ENCODE measurements around the gene THAP4. TPM values are rescaled to one million over a fixed set of nuclear protein-coding genes. Genes with fewer than 3 reads are reported as not detected.
A peak's percentile ranks its signal among the peaks of the same experiment; 100 is the strongest.
"Not testable (repeated sequence)": the region's sequence is repeated elsewhere in the genome, so short reads cannot be mapped to it uniquely, and the experiment has no call there.

THAP4 gene
- total RNA-seq, 1 donor, result 36.7 TPM

DNA sequence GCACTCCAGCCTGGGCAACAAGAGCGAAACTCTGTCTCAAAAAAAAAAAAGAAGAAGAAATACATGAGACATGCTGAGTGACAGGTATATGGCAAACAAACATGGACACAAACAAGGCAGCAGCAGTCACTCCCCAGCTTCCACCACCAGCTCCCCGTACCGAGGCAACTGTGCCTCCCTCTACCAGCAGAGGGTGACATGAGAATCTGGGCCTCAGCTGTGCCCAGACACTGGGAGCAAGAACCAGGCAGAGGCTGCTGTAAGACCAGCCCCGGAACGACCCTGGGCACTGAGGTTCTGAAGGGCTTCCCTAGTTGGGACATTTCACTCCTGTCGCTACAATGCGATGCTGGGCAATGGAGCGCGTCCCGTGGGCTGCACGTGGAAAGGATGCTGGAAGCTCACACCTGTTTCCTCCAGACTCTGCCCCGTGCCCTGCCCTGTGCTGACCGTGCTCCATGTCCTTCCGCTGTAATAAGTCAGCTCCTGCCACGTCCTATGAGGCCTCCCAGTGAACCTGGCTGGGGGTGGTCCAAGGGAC lies 41.3 kb downstream of the THAP4 start:
- TF ChIP-seq, protein P1, sequence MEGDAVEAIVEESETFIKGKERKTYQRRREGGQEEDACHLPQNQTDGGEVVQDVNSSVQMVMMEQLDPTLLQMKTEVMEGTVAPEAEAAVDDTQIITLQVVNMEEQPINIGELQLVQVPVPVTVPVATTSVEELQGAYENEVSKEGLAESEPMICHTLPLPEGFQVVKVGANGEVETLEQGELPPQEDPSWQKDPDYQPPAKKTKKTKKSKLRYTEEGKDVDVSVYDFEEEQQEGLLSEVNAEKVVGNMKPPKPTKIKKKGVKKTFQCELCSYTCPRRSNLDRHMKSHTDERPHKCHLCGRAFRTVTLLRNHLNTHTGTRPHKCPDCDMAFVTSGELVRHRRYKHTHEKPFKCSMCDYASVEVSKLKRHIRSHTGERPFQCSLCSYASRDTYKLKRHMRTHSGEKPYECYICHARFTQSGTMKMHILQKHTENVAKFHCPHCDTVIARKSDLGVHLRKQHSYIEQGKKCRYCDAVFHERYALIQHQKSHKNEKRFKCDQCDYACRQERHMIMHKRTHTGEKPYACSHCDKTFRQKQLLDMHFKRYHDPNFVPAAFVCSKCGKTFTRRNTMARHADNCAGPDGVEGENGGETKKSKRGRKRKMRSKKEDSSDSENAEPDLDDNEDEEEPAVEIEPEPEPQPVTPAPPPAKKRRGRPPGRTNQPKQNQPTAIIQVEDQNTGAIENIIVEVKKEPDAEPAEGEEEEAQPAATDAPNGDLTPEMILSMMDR (IDR thresholded peaks at IDR 0.05; ENCODE audit: insufficient read depth, low read depth, low read length), result peak; percentile 40
- no peak for DNase-seq (ENCODE audit: low read depth)
- H3K4me3 ChIP-seq (ENCODE audit: low read depth, low read length), result no peak overlapping the region

DNA sequence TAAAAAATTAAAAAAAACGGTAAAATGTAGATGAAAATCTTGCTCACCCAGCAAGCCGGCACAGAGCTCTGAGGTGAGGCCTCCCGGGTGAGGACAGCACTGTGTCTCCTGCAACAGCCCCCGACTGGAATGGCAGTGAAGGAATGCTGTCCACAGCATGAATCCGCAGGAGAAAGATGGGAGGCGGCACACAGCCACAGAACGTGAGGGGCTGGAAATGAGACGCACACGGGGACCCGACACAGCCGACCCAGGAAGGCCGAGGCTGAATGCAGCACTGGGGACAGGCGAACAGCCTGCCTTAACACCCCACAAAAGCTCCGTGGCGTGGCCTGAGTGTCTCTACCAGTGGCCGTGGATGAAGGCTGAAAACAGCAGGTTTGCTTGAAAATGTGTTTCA lies 43.7 kb downstream of the THAP4 start:
- no peak for DNase-seq (ENCODE audit: low read depth)

DNA sequence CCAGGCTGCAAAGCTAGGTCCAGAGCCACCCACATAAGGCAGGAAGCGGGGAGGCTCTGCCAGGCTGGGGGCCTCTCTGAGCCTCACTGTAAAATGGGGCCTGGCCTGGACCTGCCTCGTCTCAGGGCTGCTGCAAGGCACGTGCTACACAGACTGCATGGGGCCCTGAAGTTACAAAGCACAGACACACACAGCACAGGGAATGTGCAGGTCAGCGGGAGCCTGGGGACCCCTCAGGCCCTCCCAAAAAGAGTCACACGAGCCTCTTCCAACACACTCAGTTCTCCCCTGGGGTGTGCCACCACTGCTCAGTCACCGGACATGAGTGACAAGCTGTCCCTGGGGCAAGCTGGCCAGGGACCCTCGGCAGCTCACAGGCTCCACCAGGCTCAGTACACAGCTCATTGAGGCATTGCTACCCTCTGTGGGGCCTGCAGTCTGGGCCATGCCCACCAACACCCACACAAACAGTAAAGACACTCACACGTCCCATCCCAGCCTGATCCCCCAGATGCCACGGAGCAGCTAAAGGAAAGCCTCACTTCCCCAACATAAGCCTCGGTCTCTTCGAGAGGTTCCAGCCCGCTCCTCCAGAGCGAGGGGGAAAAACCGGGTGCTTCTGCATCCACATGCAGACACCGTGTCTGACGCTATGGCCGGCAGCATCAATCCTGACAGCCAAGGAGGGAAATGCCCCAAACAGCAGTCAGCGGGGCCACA lies 44.7 kb downstream of the THAP4 start:
- H3K4me3 ChIP-seq (ENCODE audit: low read depth, low read length), result no peak overlapping the region
- DNase-seq (ENCODE audit: low read depth), result no peak

More for the DNA sequence above, 43.7 kb downstream of the THAP4 start:
- TF ChIP-seq, protein P1 (IDR thresholded peaks at IDR 0.05; ENCODE audit: insufficient read depth, low read depth, low read length), result no peak
- no peak overlapping the region for H3K4me3 ChIP-seq (ENCODE audit: low read depth, low read length)

DNA sequence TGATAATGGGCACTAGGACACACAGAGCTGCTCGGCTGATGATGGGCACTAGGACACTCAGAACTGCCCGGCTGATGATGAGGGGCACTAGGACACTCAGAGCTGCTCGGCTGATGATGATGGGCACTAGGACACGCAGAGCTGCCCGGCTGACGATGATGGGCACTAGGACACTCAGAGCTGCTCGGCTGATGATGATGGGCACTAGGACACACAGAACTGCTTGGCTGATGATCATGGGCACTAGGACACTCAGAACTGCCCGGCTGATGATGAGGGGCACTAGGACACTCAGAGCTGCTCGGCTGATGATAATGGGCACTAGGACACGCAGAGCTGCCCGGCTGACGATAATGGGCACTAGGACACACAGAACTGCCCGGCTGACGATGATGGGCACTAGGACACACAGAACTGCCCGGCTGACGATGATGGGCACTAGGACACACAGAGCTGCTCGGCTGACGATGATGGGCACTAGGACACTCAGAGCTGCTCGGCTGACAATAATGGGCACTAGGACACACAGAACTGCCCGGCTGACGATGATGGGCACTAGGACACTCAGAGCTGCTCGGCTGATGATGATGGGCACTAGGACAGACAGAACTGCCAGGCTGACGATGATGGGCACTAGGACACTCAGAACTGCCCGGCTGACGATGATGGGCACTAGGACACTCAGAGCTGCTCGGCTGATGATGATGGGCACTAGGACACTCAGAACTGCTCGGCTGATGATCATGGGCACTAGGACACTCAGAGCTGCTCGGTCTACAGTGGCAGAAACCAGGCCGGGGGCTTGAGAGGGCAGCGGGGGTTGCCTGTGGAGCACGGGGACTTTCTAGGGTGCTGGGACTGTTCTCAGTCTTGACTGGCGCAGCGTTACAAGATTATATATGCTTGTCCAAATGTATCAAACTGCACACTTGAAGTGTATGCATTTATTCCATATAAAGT lies 46.2 kb downstream of the THAP4 start:
- not testable (repeated sequence) for H3K4me3 ChIP-seq (ENCODE audit: low read depth, low read length); DNase-seq (ENCODE audit: low read depth)

More for the DNA sequence above, 44.7 kb downstream of the THAP4 start:
- TF ChIP-seq, protein P1 (IDR thresholded peaks at IDR 0.05; ENCODE audit: insufficient read depth, low read depth, low read length), result no peak

DNA sequence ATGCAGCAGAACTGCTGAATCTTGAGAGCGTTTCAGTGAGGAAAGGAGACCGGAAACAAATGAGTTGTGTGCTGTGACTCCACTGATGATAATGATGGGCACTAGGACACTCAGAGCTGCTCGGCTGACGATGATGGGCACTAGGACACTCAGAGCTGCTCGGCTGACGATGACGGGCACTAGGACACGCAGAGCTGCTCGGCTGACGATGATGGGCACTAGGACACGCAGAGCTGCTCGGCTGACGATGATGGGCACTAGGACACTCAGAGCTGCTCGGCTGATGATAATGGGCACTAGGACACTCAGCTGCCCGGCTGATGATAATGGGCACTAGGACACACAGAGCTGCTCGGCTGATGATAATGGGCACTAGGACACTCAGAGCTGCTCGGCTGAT lies 47.1 kb downstream of the THAP4 start:
- DNase-seq (ENCODE audit: low read depth); H3K4me3 ChIP-seq (ENCODE audit: low read depth, low read length): not testable (repeated sequence)

DNA sequence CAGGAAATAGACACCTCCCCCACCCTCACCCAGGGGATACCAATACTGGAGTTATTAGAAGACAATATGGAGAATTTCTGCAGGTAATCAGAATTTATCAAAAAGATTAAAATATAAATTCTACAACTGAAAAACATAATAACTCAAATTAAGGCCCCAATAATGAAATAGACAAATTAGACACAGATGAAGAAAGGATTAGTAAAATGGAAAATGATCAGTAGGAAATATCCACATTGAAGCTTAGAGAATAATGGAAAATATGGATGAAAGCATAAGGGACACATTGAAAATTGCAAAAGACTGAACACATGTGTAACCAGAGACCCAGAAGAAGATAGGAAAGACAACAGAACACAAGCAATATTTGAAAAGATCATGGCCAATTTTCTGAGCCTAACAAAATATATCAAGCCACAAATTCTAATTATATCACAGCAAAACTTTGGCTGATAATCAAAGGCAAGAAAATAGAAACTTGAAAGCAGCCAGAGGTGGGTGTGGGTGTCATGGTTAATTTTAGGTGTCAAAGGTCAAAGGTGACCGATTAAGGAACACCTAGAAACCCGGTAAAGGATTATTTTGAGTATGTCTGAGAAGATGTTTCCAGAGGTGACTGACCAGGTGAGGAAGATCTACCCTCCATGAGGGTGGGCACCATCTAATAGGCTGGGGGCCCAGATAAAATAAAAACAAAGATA lies 50.2 kb downstream of the THAP4 start:
- no peak overlapping the region for H3K4me3 ChIP-seq (ENCODE audit: low read depth, low read length)
- DNase-seq (ENCODE audit: low read depth), result no peak
- TF ChIP-seq, protein P1 (IDR thresholded peaks at IDR 0.05; ENCODE audit: insufficient read depth, low read depth, low read length), result no peak

DNA sequence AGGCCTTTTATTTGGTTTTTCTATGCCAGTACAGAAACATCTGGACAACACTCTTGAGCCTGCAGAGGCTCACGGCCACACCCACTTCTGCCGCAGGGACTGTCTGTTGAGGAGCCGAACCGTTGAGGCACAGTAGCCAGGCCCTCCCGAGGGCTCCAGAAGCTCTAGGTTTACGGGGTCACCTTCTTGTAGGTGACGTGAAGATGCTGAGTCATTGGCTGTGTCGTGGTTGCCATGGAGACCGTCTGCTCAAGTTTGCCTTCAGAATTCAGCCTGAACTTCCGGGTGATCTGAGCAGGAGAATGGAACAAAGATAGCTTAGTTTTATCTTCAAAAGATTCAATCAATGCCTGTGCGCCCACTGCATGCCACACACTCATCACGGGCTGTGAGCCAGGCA lies 52.5 kb downstream of the THAP4 start:
- no peak overlapping the region for H3K4me3 ChIP-seq (ENCODE audit: low read depth, low read length)
- DNase-seq (ENCODE audit: low read depth), result peak; percentile 79
- TF ChIP-seq, protein P1 (IDR thresholded peaks at IDR 0.05; ENCODE audit: insufficient read depth, low read depth, low read length), result no peak
